HL-60 (cell line): ENCODE measurements around the gene RITA1.

Source experiments
- DNase-seq, 2 experiments: peaks; one replicate each; pipeline ENCODE4 v3.0.0-alpha.2; 2010 to 2020; ENCODE audit warnings: low read depth in 1 of 2, low spot score in 1 of 2
- H3K27ac ChIP-seq: fragments of 250-450 bp; sonication (Bioruptor Pico); replicated peaks from 2 replicates; pipeline ENCODE4 v1.5.1; 2020; ENCODE audit warnings: mild to moderate bottlenecking, moderate library complexity
- H3K27me3 ChIP-seq: fragments of 250-450 bp; sonication (Bioruptor Pico); 2 replicates; pipeline ENCODE4 v1.5.1; 2021; ENCODE audit warnings: mild to moderate bottlenecking, moderate library complexity; ENCODE audit not compliant: insufficient read depth, poor library complexity, severe bottlenecking
- H3K4me3 ChIP-seq: replicated peaks from 2 replicates; pipeline ENCODE4 v1.5.1; 2011; ENCODE audit warnings: mild to moderate bottlenecking, control low read depth, low read length; ENCODE audit not compliant: insufficient read depth
- GABPA ChIP-seq: IDR thresholded peaks from 2 replicates; pipeline ENCODE4 v1.6.1; 2012; ENCODE audit warnings: low read depth
- POLR2AphosphoS5 ChIP-seq: IDR thresholded peaks from 2 replicates; pipeline ENCODE4 v1.6.1; 2012; ENCODE audit warnings: low read depth
- SPI1 ChIP-seq: IDR thresholded peaks from 2 replicates; pipeline ENCODE4 v1.6.1; 2012; ENCODE audit warnings: low read depth, mild to moderate bottlenecking, borderline replicate concordance
- TF ChIP-seq, protein P1 (sequence below): IDR thresholded peaks from one replicate; pipeline ENCODE4 v1.5.1; 2011; ENCODE audit warnings: low read length, control low read depth, inconsistent platforms; ENCODE audit not compliant: insufficient read depth
- TF ChIP-seq, protein P2 (sequence below): IDR thresholded peaks from 2 replicates; pipeline ENCODE4 v1.6.1; 2012; ENCODE audit warnings: low read depth; ENCODE audit not compliant: insufficient replicate concordance

Gene RITA1

DNA sequence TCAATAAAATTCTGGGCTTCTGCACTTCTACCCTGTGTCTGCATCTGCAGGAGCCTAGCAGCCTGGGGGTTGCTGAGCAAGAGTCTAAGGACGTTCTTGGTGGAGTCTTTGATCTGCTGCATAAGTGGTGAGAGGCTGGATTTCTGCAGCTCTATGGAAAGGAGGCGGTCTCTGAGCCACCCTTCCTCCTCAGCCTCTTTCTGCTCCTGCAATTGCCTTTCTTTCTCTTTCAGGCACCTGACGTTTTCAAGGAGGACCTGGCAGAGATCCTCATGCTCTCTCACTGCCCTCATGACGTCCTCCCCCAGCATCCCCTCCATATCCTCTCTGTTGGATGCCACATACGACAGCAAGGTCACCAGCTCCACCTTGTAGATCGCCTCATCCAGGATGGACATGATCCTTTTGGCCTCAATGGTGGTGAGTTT is 22.1 kb downstream of the RITA1 start:
- DNase-seq, result peak in 1 of 2 experiments; percentile 63
- Histone ChIP-seq H3K27me3 (no peaks in the 10 kb centered on the region), H3K4me3 (no peak overlapping the region), H3K27ac (peak overlapping the region; percentile 80)
- no peak for TF ChIP-seq SPI1
- TF ChIP-seq, protein P1, sequence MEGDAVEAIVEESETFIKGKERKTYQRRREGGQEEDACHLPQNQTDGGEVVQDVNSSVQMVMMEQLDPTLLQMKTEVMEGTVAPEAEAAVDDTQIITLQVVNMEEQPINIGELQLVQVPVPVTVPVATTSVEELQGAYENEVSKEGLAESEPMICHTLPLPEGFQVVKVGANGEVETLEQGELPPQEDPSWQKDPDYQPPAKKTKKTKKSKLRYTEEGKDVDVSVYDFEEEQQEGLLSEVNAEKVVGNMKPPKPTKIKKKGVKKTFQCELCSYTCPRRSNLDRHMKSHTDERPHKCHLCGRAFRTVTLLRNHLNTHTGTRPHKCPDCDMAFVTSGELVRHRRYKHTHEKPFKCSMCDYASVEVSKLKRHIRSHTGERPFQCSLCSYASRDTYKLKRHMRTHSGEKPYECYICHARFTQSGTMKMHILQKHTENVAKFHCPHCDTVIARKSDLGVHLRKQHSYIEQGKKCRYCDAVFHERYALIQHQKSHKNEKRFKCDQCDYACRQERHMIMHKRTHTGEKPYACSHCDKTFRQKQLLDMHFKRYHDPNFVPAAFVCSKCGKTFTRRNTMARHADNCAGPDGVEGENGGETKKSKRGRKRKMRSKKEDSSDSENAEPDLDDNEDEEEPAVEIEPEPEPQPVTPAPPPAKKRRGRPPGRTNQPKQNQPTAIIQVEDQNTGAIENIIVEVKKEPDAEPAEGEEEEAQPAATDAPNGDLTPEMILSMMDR, result no peak
- TF ChIP-seq, protein P2, sequence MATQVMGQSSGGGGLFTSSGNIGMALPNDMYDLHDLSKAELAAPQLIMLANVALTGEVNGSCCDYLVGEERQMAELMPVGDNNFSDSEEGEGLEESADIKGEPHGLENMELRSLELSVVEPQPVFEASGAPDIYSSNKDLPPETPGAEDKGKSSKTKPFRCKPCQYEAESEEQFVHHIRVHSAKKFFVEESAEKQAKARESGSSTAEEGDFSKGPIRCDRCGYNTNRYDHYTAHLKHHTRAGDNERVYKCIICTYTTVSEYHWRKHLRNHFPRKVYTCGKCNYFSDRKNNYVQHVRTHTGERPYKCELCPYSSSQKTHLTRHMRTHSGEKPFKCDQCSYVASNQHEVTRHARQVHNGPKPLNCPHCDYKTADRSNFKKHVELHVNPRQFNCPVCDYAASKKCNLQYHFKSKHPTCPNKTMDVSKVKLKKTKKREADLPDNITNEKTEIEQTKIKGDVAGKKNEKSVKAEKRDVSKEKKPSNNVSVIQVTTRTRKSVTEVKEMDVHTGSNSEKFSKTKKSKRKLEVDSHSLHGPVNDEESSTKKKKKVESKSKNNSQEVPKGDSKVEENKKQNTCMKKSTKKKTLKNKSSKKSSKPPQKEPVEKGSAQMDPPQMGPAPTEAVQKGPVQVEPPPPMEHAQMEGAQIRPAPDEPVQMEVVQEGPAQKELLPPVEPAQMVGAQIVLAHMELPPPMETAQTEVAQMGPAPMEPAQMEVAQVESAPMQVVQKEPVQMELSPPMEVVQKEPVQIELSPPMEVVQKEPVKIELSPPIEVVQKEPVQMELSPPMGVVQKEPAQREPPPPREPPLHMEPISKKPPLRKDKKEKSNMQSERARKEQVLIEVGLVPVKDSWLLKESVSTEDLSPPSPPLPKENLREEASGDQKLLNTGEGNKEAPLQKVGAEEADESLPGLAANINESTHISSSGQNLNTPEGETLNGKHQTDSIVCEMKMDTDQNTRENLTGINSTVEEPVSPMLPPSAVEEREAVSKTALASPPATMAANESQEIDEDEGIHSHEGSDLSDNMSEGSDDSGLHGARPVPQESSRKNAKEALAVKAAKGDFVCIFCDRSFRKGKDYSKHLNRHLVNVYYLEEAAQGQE, result no peak
- TF ChIP-seq POLR2AphosphoS5, result no peak
- no peak for TF ChIP-seq GABPA

GRCh38 chr12:113208041-113208934 is 22.8 kb downstream of the RITA1 start:
- H3K27ac ChIP-seq, result peak overlapping the region; percentile 80
- no peak overlapping the region for H3K4me3 ChIP-seq
- H3K27me3 ChIP-seq, result no peaks in the 10 kb centered on the region
- DNase-seq, result peak; percentile 91 to 99
- TF ChIP-seq GABPA, result peak; percentile 22; the same call in 1 of the 2 replicates
- TF ChIP-seq, protein P1, result no peak
- TF ChIP-seq, protein P2, result peak; percentile 7
- peak; percentile 95 for TF ChIP-seq POLR2AphosphoS5
- TF ChIP-seq SPI1, result peak; percentile 67; the same call in 1 of the 2 replicates

- no peak overlapping the region for H3K4me3 ChIP-seq
- no peaks in the 10 kb centered on the region for H3K27me3 ChIP-seq
- H3K27ac ChIP-seq, result no peak overlapping the region
- no peak for DNase-seq
- TF ChIP-seq POLR2AphosphoS5, result no peak
- TF ChIP-seq, protein P1, result no peak
- no peak for TF ChIP-seq SPI1
- TF ChIP-seq, protein P2, result no peak
- no peak for TF ChIP-seq GABPA
These were observed 25.6 kb downstream of the RITA1 start for GRCh38 chr12:113211160-113211559.
